ENCODE results near the gene PPP1R16B. TPM values are rescaled to one million over a fixed set of nuclear protein-coding genes. Genes with fewer than 3 reads are reported as not detected.

Gene PPP1R16B
- total RNA-seq, 2 donors from 2014 or later, result 7.3 to 8.9 TPM

GRCh38 chr20:38828514-38829295 is 23.2 kb downstream of the PPP1R16B start:
- H3K27me3 ChIP-seq (replicated peaks; ENCODE audit: insufficient read depth), result no peaks in the 10 kb centered on the region
- H3K36me3 ChIP-seq, result no peaks in the 10 kb centered on the region
- H3K4me1 ChIP-seq (ENCODE audit: control insufficient read depth in 1 of 2, low read depth in 2 of 2), result no peaks in the 10 kb centered on the region
- H3K27ac ChIP-seq, result no peak overlapping the region
- H3K9me3 ChIP-seq, result no peaks in the 10 kb centered on the region
- no peak for TF ChIP-seq CTCF (IDR thresholded peaks at IDR 0.05)
- ATAC-seq (ENCODE audit: insufficient number of reproducible peaks, low FRiP score, low read depth) (no peak), DNase-seq (ENCODE audit: low spot score) (no peak)
- H3K4me3 ChIP-seq, result no peak overlapping the region

DNA sequence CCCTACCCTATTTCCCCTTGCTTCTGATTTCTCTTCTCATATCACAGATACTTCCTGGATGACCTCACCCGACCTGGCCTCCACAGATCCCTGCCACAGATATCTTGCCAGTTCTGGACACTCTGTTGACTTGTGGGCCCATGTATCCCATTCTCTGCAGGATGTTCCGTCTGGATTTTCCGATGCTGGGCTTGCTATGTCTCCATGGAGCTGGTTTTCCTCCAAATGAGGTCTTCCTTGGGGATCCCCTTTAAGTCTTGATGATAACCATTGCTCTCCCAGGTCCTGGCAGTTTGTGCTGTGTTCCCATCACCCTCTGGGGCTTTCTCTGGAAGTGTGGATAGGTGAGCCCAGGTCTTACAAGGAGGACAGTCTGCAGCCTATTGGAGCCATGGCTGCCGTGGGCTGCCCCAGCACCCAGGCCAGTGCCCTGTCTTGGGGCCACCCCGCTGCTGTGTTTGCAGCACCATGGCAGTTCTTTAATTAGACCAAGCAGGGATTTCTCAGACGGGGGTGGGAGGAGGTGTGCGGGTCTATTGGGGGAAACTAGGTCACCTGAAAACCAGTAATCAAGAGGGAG is 23.9 kb downstream of the PPP1R16B start:
- DNase-seq (ENCODE audit: low spot score) (no peak), ATAC-seq (ENCODE audit: insufficient number of reproducible peaks, low FRiP score, low read depth) (no peak)
- no peaks in the 10 kb centered on the region for H3K27me3 ChIP-seq (replicated peaks; ENCODE audit: insufficient read depth)
- H3K4me3 ChIP-seq, result no peak overlapping the region
- TF ChIP-seq CTCF (IDR thresholded peaks at IDR 0.05), result no peak
- no peaks in the 10 kb centered on the region for H3K4me1 ChIP-seq (ENCODE audit: control insufficient read depth in 1 of 2, low read depth in 2 of 2)
- no peak overlapping the region for H3K27ac ChIP-seq
- H3K36me3 ChIP-seq, result no peaks in the 10 kb centered on the region
- no peaks in the 10 kb centered on the region for H3K9me3 ChIP-seq

DNA sequence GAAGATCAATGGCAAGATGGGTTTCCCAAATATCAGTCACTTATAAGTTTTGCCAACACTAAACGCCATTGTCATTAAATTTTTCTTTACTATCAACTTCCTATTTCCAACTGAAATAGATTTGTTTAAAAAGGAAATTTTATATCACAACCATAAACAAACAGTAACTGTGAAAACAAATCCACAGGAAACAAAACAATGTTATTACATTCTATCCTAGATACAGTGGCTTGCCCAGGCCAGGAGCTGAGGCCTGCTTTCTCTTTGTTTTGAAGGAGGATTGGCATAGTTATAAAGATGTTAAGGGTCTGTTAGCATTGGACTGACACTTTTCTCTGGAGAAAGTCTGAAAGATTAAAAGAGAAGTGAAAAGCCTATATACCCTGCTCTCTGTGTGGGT is 24.9 kb downstream of the PPP1R16B start:
- Histone ChIP-seq H3K36me3 (no peaks in the 10 kb centered on the region), H3K9me3 (no peaks in the 10 kb centered on the region), H3K4me3 (no peak overlapping the region), H3K27me3 (replicated peaks; ENCODE audit: insufficient read depth) (no peaks in the 10 kb centered on the region), H3K27ac (no peak overlapping the region), H3K4me1 (ENCODE audit: control insufficient read depth in 1 of 2, low read depth in 2 of 2) (no peaks in the 10 kb centered on the region)
- DNase-seq (ENCODE audit: low spot score) (no peak), ATAC-seq (ENCODE audit: insufficient number of reproducible peaks, low FRiP score, low read depth) (no peak)
- no peak for TF ChIP-seq CTCF (IDR thresholded peaks at IDR 0.05)

DNA sequence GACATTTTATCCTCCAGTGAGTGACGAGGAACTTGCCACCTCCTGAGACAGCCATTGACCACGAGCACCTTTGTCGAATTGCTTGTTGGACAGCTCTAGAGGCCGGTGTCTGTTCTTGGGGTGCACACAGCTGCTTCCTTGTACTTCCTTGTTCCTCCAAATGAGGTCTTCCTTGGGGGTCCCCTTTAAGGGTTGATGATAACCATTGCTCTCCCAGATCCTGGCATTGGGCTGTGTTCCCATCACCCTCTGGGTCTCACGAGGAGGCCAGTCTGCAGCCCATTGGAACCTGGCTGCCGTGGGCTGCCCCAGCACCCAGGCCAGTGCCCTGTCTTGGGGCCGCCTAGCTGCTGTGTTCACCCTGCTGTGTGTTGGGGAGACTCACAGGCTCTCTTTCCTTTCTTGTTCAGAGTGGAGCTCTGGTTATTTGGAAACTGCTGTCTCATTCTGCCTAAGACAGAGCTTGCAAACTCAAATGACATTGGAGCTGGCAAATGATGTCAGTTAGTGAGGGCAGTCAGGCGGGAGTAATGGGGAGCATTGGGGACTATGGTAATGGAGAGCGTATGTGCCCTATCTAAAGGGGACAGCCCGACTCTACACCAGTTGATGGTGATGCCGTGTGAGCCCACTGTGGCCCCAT is 25.7 kb downstream of the PPP1R16B start:
- no peaks in the 10 kb centered on the region for H3K4me1 ChIP-seq (ENCODE audit: control insufficient read depth in 1 of 2, low read depth in 2 of 2)
- no peak for DNase-seq (ENCODE audit: low spot score)
- no peak for TF ChIP-seq CTCF (IDR thresholded peaks at IDR 0.05)
- no peak for ATAC-seq (ENCODE audit: insufficient number of reproducible peaks, low FRiP score, low read depth)
- no peak overlapping the region for H3K27ac ChIP-seq
- H3K27me3 ChIP-seq (replicated peaks; ENCODE audit: insufficient read depth), result no peaks in the 10 kb centered on the region
- H3K36me3 ChIP-seq, result no peaks in the 10 kb centered on the region
- H3K4me3 ChIP-seq, result no peak overlapping the region
- H3K9me3 ChIP-seq, result no peaks in the 10 kb centered on the region

DNA sequence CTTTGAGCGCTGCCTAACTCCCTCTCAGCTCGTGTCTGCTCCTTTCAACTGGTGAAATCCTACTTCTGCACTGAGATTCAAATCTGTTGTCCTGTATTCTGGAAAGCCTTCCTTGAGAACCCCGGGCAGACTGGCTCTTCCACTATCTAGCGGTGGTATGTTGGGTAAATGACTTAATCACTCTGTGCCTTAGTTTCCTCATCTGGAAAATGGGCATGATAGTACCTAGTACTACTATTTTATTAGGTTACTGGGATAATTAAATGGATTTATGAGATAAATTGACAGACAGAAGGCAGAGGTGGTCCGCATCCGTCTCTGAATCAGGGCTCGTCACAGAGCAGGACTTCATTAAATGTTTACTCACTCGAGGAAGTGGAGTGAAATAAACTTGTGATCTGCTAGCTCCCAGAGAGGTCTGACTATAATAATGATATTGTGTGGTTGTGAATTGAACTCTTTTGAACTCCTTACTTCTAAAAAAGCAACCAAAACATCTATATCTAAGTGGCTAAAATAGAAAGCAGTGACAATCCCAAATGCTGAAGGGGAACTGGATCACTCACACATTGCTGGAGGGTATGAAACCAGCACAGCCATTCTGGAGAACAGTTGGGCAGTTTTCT is 26.6 kb downstream of the PPP1R16B start:
- Histone ChIP-seq H3K4me1 (ENCODE audit: control insufficient read depth in 1 of 2, low read depth in 2 of 2) (no peaks in the 10 kb centered on the region), H3K27ac (no peak overlapping the region), H3K4me3 (no peak overlapping the region), H3K36me3 (no peaks in the 10 kb centered on the region), H3K27me3 (replicated peaks; ENCODE audit: insufficient read depth) (no peaks in the 10 kb centered on the region), H3K9me3 (no peaks in the 10 kb centered on the region)
- no peak for ATAC-seq (ENCODE audit: insufficient number of reproducible peaks, low FRiP score, low read depth)
- no peak for TF ChIP-seq CTCF (IDR thresholded peaks at IDR 0.05)
- DNase-seq (ENCODE audit: low spot score), result no peak

All from thoracic aorta (tissue), 2 donors.